SK-N-SH (cell line): ENCODE measurements around the gene DDC. TPM values are rescaled to one million over a fixed set of nuclear protein-coding genes. Genes with fewer than 3 reads are reported as not detected.

Experiments used
- CTCF ChIA-PET: fragments of 300-600, 350-600 bp; formaldehyde crosslinking; extraction: SDS; loops from one replicate; lab custom pipeline; 2021; lab: Yijun Ruan, JAX
- POLR2A ChIA-PET: fragments of 350-600 bp; sonication (Branson Sonifier 250); formaldehyde crosslinking; extraction: SDS; loops from one replicate; lab custom pipeline; 2020; ENCODE audit warnings: antibody characterized with exemption, inconsistent platforms; lab: Yijun Ruan, JAX
- DNase-seq: peaks from one replicate; pipeline ENCODE4 v3.0.0; 2012
- H2AFZ ChIP-seq: fragments of 200-600 bp; sonication (generic); 2 replicates; pipeline ENCODE4 v1.8.1; 2016; ENCODE audit warnings: antibody characterized with exemption, mild to moderate bottlenecking, low read depth
- H3F3A ChIP-seq: fragments of 200-600 bp; sonication (generic); replicated peaks from 2 replicates; pipeline ENCODE3; 2016; ENCODE audit warnings: antibody characterized with exemption, mild to moderate bottlenecking; ENCODE audit not compliant: insufficient read depth
- H3K27ac ChIP-seq, 2 experiments: fragments of 200-500 bp in 1 of 2; fragments of 200-600 bp in 1 of 2; sonication (Bioruptor generic) in 1 of 2; sonication (generic), shearing (Covaris generic) in 1 of 2; 2 replicates each; pipeline versions ENCODE4 v1.5.1 to v1.6.1; 2014 to 2016; ENCODE audit warnings: low read depth in 2 of 2, inconsistent platforms in 1 of 2, low read length in 1 of 2, mild to moderate bottlenecking in 1 of 2, mixed read lengths in 1 of 2
- H3K27me3 ChIP-seq: fragments of 200-600 bp; sonication (generic), shearing (Covaris generic); 2 replicates; pipeline ENCODE4 v1.6.1; 2016; ENCODE audit warnings: mixed run types; ENCODE audit not compliant: insufficient read depth
- H3K36me3 ChIP-seq, 2 experiments: fragments of 200-500 bp in 1 of 2; fragments of 200-600 bp in 1 of 2; sonication (Bioruptor generic) in 1 of 2; sonication (generic) in 1 of 2; replicated peaks in 1 of 2; 2 replicates each; pipeline versions ENCODE3 to v1.5.1; 2014 to 2016; ENCODE audit warnings: low read length in 1 of 2, mild to moderate bottlenecking in 1 of 2; ENCODE audit not compliant: insufficient read depth in 2 of 2, control insufficient read depth in 1 of 2
- H3K4me1 ChIP-seq, 2 experiments: fragments of 200-500 bp in 1 of 2; fragments of 200-600 bp in 1 of 2; sonication (Bioruptor generic) in 1 of 2; sonication (generic), shearing (Covaris generic) in 1 of 2; 2 replicates each; pipeline versions ENCODE4 v1.5.1 to v1.6.1; 2014 to 2016; ENCODE audit warnings: low read depth in 1 of 2, low read length in 1 of 2, mixed run types in 1 of 2; ENCODE audit not compliant: insufficient read depth in 2 of 2, control insufficient read depth in 1 of 2
- H3K4me2 ChIP-seq: fragments of 200-600 bp; sonication (generic), shearing (Covaris generic); 2 replicates; pipeline ENCODE4 v1.6.1; 2017; ENCODE audit warnings: mixed run types
- H3K4me3 ChIP-seq, 2 experiments: fragments of 200-500 bp in 1 of 2; fragments of 200-600 bp in 1 of 2; sonication (Bioruptor generic) in 1 of 2; sonication (generic), shearing (Covaris generic) in 1 of 2; 2 replicates each; pipeline versions ENCODE4 v1.5.1 to v1.8.1; 2014 to 2016; ENCODE audit warnings: low read depth in 2 of 2, inconsistent platforms in 1 of 2, low read length in 1 of 2, mild to moderate bottlenecking in 1 of 2, mixed read lengths in 1 of 2, moderate library complexity in 1 of 2
- H3K79me2 ChIP-seq: fragments of 200-600 bp; sonication (generic); 2 replicates; pipeline ENCODE4 v1.8.1; 2017; ENCODE audit warnings: mild to moderate bottlenecking; ENCODE audit not compliant: insufficient read depth
- H3K9ac ChIP-seq: fragments of 200-600 bp; sonication (generic); 2 replicates; pipeline ENCODE4 v1.6.1; 2017; ENCODE audit warnings: mixed run types
- H3K9me2 ChIP-seq: fragments of 200-600 bp; sonication (generic); 2 replicates; pipeline ENCODE4 v1.6.1; 2017; ENCODE audit warnings: mixed run types
- H3K9me3 ChIP-seq: fragments of 200-600 bp; sonication (generic); 2 replicates; pipeline ENCODE4 v1.6.1; 2017; ENCODE audit warnings: mixed run types, mild to moderate bottlenecking, moderate library complexity
- H4K20me1 ChIP-seq: fragments of 200-600 bp; sonication (generic); 2 replicates; pipeline ENCODE4 v1.6.1; 2017; ENCODE audit warnings: mild to moderate bottlenecking, mixed run types; ENCODE audit not compliant: insufficient read depth
- CTCF ChIP-seq: fragments of 200-600 bp; sonication (generic); IDR thresholded peaks from 2 replicates; pipeline ENCODE4 v1.6.1; 2017; ENCODE audit warnings: antibody characterized with exemption, mild to moderate bottlenecking, moderate library complexity
- ELF1 ChIP-seq: IDR thresholded peaks from 2 replicates; pipeline ENCODE4 v1.4.0; 2012
- EP300 ChIP-seq, 2 experiments: IDR thresholded peaks; 2 replicates each; pipeline versions ENCODE4 v1.4.0 to v1.6.1; 2012; ENCODE audit warnings: borderline replicate concordance in 1 of 2, low read depth in 1 of 2, low read length in 1 of 2
- EZH2phosphoT487 ChIP-seq: fragments of 200-600 bp; sonication (generic); IDR thresholded peaks from 2 replicates; pipeline ENCODE4 v1.6.1; 2017; ENCODE audit warnings: low read depth, mixed run types, mild to moderate bottlenecking, antibody characterized with exemption, moderate library complexity, borderline replicate concordance
- FOSL2 ChIP-seq: IDR thresholded peaks from 2 replicates; pipeline ENCODE4 v1.4.0; 2012; ENCODE audit warnings: low read depth, mild to moderate bottlenecking, moderate library complexity, borderline replicate concordance
- FOXM1 ChIP-seq: IDR thresholded peaks from 2 replicates; pipeline ENCODE4 v1.4.0; 2012; ENCODE audit warnings: low read depth, mild to moderate bottlenecking
- GABPA ChIP-seq: IDR thresholded peaks from 2 replicates; pipeline ENCODE4 v1.4.0; 2012; ENCODE audit warnings: low read depth, mild to moderate bottlenecking
- IRF3 ChIP-seq: fragments of 150-350 bp; IDR thresholded peaks from 2 replicates; pipeline ENCODE4 v1.6.1; 2016; ENCODE audit warnings: mild to moderate bottlenecking, low read depth, low read length
- MEF2A ChIP-seq: IDR thresholded peaks from 2 replicates; pipeline ENCODE4 v1.4.0; 2012; ENCODE audit warnings: low read depth, borderline replicate concordance
- MXI1 ChIP-seq: IDR thresholded peaks from 2 replicates; pipeline ENCODE4 v1.6.1; 2012; ENCODE audit warnings: mild to moderate bottlenecking, low read depth, low read length, improper control_type of control experiment
- NRF1 ChIP-seq: IDR thresholded peaks from 2 replicates; pipeline ENCODE4 v1.6.1; 2012; ENCODE audit warnings: low read depth, mild to moderate bottlenecking, low read length
- PBX3 ChIP-seq: IDR thresholded peaks from 2 replicates; pipeline ENCODE4; 2012
- POLR2AphosphoS5 ChIP-seq: IDR thresholded peaks from 2 replicates; pipeline ENCODE4 v1.6.1; 2012; ENCODE audit warnings: low read depth, low read length
- RAD21 ChIP-seq: IDR thresholded peaks from 2 replicates; pipeline ENCODE4 v1.6.1; 2012; ENCODE audit warnings: mild to moderate bottlenecking, low read length
- RCOR1 ChIP-seq: fragments of 150-350 bp; IDR thresholded peaks from 2 replicates; pipeline ENCODE4 v1.6.1; 2017; ENCODE audit warnings: antibody characterized with exemption, low read length
- RXRA ChIP-seq: IDR thresholded peaks from 2 replicates; pipeline ENCODE4 v1.4.0; 2012; ENCODE audit warnings: low read depth, mild to moderate bottlenecking, borderline replicate concordance
- SMC3 ChIP-seq: IDR thresholded peaks from 2 replicates; pipeline ENCODE4 v1.6.1; 2012; ENCODE audit warnings: low read depth, low read length, improper control_type of control experiment
- TCF12 ChIP-seq: IDR thresholded peaks from 2 replicates; pipeline ENCODE4 v1.4.0; 2012
- ZBTB33 ChIP-seq: IDR thresholded peaks from 2 replicates; pipeline ENCODE4 v1.4.0; 2012; ENCODE audit warnings: low read depth, borderline replicate concordance
- WGBS: methylation state at CpG from one replicate; pipeline ENCODE4 v1.1.6; 2017; ENCODE audit warnings: low lambda C conversion rate; 5-methylcytosine and 5-hydroxymethylcytosine counted together
- polyA plus RNA-seq, 3 experiments: library from polyadenylated mRNA; depleted of rRNA; stranded (reverse); fragments of >200 nt; gene quantifications; 2 replicates each; pipeline ENCODE4 v1.2.3, GENCODE V29; 2012

DDC gene
- polyA plus RNA-seq, 1 of the 3 experiments (the other 2 are of a cell fraction) = 1.8 TPM

- no peaks in the 10 kb centered on the region for H3K9me3 ChIP-seq
- H3K4me3 ChIP-seq = no peak overlapping the region
- no peaks in the 10 kb centered on the region for H3K79me2 ChIP-seq
- H3K4me2 ChIP-seq = no peak overlapping the region
- TF ChIP-seq TCF12 (no peak), MEF2A (no peak), NRF1 (no peak), ELF1 (no peak), PBX3 (no peak), RXRA (no peak), RCOR1 (no peak), FOSL2 (no peak), GABPA (no peak)
- POLR2A ChIA-PET = interaction anchor here (1.0 kb wide), 1 partner anchor 20 kb away, joined by 3 read pairs; no protein-coding TSS in a partner anchor
- no peaks in the 10 kb centered on the region for H3K9me2 ChIP-seq
- no peaks in the 10 kb centered on the region for H4K20me1 ChIP-seq
- H3F3A ChIP-seq = no peaks in the 10 kb centered on the region
- peak; percentile 60 for DNase-seq
- H3K4me1 ChIP-seq = peaks cover 0 to 60% of the 10 kb centered on the region in 2 experiments; a peak in 1 of 4 replicates
- peaks cover 27% of the 10 kb centered on the region; the same call in 1 of the 2 replicates for H3K27me3 ChIP-seq
- WGBS = 72% methylated on average over 6 of the region's 6 CpGs
- CTCF ChIA-PET = interaction anchor here (0.8 to 1.7 kb wide), 4 partner anchors 9 to 28 kb away, joined by 3 to 6 read pairs (median 3); partner anchors contain the start of gene FIGNL1
- peak overlapping the region in 1 of 2 experiments; percentile 37; a peak in 1 of 4 replicates for H3K27ac ChIP-seq
- no peaks in the 10 kb centered on the region for H3K36me3 ChIP-seq
- H3K9ac ChIP-seq = no peak overlapping the region
- H2AFZ ChIP-seq = no peak overlapping the region
Observed at GRCh38 chr7:50477640-50478039, 87.6 kb downstream of the DDC start.

- ChIA-PET CTCF (interaction anchor here (0.8 to 1.7 kb wide), 2 partner anchors 9 to 10 kb away, joined by 3 to 6 read pairs; no protein-coding TSS in a partner anchor), POLR2A (interaction anchor here (1.0 to 2.5 kb wide), 2 partner anchors 20 kb away, joined by 3 to 7 read pairs; no protein-coding TSS in a partner anchor)
- Histone ChIP-seq H3K9me3 (no peaks in the 10 kb centered on the region), H3K4me1 (peaks cover 0 to 62% of the 10 kb centered on the region in 2 experiments; a peak in 1 of 4 replicates), H3K27me3 (peaks cover 27% of the 10 kb centered on the region; the same call in 1 of the 2 replicates), H3K9ac (no peak overlapping the region), H3K27ac (peak overlapping the region in 1 of 2 experiments; percentile 37; a peak in 1 of 4 replicates), H2AFZ (no peak overlapping the region), H3K9me2 (no peaks in the 10 kb centered on the region), H3F3A (no peaks in the 10 kb centered on the region), H3K4me3 (no peak overlapping the region), H4K20me1 (no peaks in the 10 kb centered on the region), H3K4me2 (no peak overlapping the region), H3K36me3 (no peaks in the 10 kb centered on the region), H3K79me2 (no peaks in the 10 kb centered on the region)
- no peak for DNase-seq
- WGBS = 55% methylated on average over 9 of the region's 9 CpGs
- TF ChIP-seq RAD21 (no peak), IRF3 (no peak), TCF12 (no peak), FOXM1 (no peak), POLR2AphosphoS5 (no peak), PBX3 (no peak), EZH2phosphoT487 (no peak), EP300 (IDR thresholded peaks at IDR 0.05; ENCODE audit: borderline replicate concordance in 1 of 2, low read depth in 1 of 2, low read length in 1 of 2) (no peak), MXI1 (no peak), SMC3 (no peak), CTCF (no peak), RCOR1 (no peak), ZBTB33 (no peak)
Observed at GRCh38 chr7:50476953-50477625, 88.1 kb downstream of the DDC start.
